T-helper 2 cell treated with Interferon-gamma antibody and Interleukin-4, amounts not matched to agents 5 μg/mL and 100 μg/mL, for 36 hours (primary cell): ENCODE measurements around the gene SEBOX.

Experiments used
- DNase-seq: peaks from one replicate; pipeline ENCODE4 v3.0.0; 2021; ENCODE audit warnings: low spot score
- H3K27ac Mint-ChIP-seq: one replicate; pipeline ENCODE4 v1.8.0; 2021; ENCODE audit warnings: mild to moderate bottlenecking, mixed read lengths
- H3K27me3 Mint-ChIP-seq: one replicate; pipeline ENCODE4 v1.8.0; 2021; ENCODE audit warnings: low read depth, mixed read lengths
- H3K36me3 Mint-ChIP-seq: one replicate; pipeline ENCODE4 v1.8.0; 2021; ENCODE audit warnings: low read depth, mixed read lengths
- H3K4me1 Mint-ChIP-seq: one replicate; pipeline ENCODE4 v1.8.0; 2021; ENCODE audit warnings: low read depth, mixed read lengths
- H3K4me3 Mint-ChIP-seq: one replicate; pipeline ENCODE4 v1.8.0; 2022; ENCODE audit warnings: mild to moderate bottlenecking, moderate library complexity, mixed read lengths
- H3K9me3 Mint-ChIP-seq: one replicate; pipeline ENCODE4 v1.8.0; 2021; ENCODE audit warnings: mixed read lengths

The SEBOX gene

DNA sequence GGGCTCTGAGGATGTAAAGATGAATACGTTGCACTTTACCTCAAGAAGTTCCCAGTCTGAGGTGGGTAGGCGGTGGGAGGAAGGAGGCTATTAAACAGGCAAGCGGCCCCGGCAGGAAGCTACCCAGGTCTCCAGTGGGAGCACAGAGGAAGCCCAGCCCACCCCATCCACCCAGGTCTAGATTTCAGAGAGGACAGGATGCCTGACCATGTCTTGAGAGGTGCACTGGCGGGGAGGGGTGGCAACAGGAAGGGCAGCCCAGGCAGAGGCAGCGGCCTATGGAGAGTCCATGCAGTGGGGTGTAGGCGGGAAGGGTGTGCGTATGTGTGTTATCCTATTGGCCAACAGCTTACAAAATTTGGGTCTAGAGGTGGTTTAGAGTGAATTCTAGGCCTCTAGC is 20.4 kb upstream of the SEBOX start:
- Mint-ChIP-seq H3K4me1 (peaks cover 17% of the 10 kb centered on the region), H3K4me3 (peak overlapping the region; percentile 93), H3K27me3 (peaks cover 2% of the 10 kb centered on the region), H3K36me3 (peaks cover 21% of the 10 kb centered on the region), H3K9me3 (no peaks in the 10 kb centered on the region), H3K27ac (peak overlapping the region; percentile 46)
- DNase-seq: no peak

DNA sequence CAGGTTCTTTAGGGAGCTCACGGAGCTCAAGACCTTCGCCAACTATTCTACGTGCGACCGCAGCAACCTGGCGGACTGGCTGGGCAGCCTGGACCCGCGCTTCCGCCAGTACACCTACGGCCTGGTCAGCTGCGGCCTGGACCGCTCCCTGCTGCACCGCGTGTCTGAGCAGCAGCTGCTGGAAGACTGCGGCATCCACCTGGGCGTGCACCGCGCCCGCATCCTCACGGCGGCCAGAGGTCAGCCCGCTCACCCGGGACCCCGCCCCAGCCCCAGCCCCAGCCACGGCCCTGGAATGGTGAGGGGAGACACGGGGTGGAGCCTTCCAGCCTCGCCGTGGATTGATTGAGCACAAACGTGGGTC is 20.0 kb upstream of the SEBOX start:
- Mint-ChIP-seq H3K36me3 (peaks cover 19% of the 10 kb centered on the region), H3K9me3 (no peaks in the 10 kb centered on the region), H3K27me3 (peaks cover 2% of the 10 kb centered on the region), H3K4me3 (peak overlapping the region; percentile 93), H3K4me1 (peaks cover 20% of the 10 kb centered on the region), H3K27ac (peak overlapping the region; percentile 91)
- no peak for DNase-seq

DNA sequence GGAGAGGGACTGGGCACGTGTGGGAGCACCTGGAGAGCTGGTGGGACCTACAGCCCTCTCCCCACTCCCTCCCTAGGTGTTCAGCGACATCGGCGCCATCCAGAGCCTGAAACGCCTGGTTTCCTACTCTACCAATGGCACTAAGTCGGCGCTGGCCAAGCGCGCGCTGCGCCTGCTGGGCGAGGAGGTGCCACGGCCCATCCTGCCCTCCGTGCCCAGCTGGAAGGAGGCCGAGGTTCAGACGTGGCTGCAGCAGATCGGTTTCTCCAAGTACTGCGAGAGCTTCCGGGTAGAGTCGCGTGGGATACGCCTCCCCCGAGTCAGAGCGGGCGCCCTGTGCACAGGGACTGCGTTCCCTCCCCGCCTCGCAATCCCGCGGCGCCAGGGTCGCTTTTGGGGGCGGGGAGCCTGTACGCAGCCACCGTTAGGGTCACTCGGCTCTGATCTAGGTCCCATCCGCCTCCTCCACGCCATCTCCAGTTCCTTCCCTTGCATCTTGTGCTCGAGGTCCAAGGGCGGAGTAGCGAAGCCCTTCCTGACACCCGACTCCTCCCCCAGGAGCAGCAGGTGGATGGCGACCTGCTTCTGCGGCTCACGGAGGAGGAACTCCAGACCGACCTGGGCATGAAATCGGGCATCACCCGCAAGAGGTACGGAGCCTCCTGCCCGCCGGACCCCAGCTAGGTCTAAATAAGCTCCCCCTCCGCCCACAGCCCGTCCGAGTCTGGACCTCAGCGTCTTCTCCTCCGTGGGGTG is 19.5 kb upstream of the SEBOX start:
- Mint-ChIP-seq H3K36me3 (peaks cover 14% of the 10 kb centered on the region), H3K4me1 (peaks cover 20% of the 10 kb centered on the region), H3K4me3 (peak overlapping the region; percentile 93), H3K27ac (peak overlapping the region; percentile 91), H3K27me3 (peaks cover 2% of the 10 kb centered on the region), H3K9me3 (no peaks in the 10 kb centered on the region)
- DNase-seq: peak; percentile 59

DNA sequence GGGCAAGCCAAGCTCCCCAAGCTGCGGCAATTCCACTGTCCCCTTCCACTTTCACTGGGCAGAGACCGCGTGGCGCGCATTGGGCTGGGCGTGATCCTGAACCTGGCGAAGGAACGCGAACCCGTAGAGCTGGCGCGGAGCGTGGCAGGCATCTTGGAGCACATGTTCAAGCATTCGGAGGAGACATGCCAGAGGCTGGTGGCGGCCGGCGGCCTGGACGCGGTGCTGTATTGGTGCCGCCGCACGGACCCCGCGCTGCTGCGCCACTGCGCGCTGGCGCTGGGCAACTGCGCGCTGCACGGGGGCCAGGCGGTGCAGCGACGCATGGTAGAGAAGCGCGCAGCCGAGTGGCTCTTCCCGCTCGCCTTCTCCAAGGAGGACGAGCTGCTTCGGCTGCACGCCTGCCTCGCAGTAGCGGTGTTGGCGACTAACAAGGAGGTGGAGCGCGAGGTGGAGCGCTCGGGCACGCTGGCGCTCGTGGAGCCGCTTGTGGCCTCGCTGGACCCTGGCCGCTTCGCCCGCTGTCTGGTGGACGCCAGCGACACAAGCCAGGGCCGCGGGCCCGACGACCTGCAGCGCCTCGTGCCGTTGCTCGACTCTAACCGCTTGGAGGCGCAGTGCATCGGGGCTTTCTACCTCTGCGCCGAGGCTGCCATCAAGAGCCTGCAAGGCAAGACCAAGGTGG is 16.3 kb upstream of the SEBOX start:
- Mint-ChIP-seq H3K4me3 (no peak overlapping the region), H3K27ac (no peak overlapping the region), H3K27me3 (peaks cover 2% of the 10 kb centered on the region), H3K36me3 (peaks cover 3% of the 10 kb centered on the region), H3K9me3 (no peaks in the 10 kb centered on the region), H3K4me1 (peaks cover 20% of the 10 kb centered on the region)
- no peak for DNase-seq

DNA sequence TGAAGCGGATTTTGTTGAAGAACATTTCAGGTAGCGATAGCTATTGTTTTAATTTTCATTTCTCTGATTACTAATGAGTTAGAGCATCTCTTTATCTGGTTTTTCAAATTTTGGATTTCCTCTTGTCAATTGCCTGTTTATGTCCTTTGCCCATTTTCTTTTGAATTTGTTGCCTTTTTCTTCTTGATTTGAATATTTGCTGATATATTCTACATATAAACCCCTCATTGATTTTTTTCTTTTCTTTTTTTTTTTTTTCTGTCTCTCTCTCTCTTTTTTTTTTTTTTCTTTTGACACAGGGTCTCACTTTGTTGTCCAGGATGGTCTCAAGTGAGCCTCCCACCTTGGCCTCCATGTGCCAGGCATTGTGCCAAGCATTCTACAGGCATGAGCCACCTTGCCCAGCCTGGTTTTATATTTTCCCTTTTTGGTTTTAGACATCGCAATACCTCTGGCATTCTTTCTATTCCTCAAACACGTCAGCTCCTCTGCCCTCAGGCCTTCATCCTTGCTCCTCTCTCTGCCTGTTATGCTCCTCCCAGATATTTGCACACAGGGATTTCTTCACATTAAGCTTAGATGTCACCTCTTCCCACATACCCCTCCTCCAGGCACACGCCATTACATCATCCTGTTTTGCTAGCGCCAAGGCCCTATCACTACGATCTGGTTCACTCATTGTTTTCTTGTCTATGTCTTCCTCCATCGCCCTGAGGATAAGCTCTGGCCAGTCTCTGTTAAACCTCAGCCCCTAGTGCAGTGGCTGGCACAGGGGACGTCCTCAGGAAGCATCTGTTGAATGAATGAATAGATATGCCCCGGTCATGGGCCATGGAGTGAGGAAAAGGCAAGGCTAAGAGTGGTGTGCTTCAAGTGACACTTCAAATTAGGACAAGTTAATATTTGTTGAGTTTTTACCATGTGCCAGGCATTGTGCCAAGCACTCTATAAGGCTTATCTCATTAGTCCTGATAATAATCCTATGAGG is 15.1 kb upstream of the SEBOX start:
- Mint-ChIP-seq H3K9me3 (no peaks in the 10 kb centered on the region), H3K27me3 (peaks cover 2% of the 10 kb centered on the region), H3K27ac (no peak overlapping the region), H3K4me3 (no peak overlapping the region), H3K36me3 (peaks cover 3% of the 10 kb centered on the region), H3K4me1 (peaks cover 17% of the 10 kb centered on the region)
- no peak for DNase-seq

DNA sequence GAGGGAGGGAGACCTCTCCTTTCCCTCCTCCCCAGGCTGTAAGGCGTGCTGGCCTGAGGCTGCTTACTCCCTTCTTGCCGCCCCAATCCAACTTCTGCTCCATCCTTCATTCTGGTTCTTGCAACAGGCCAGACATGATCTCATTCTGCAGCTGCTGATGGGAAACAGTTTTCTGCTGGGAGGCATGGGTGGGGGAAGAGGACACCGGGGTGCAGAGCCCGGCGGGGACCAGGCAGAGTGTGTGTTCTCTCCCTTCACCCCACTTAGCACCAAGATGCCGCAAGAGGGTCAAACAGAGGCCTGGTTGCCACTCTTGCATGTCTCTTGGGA is 7.9 kb upstream of the SEBOX start:
- no peaks in the 10 kb centered on the region for H3K27me3 Mint-ChIP-seq
- DNase-seq: no peak
- H3K36me3 Mint-ChIP-seq: peaks cover 2% of the 10 kb centered on the region
- peak overlapping the region; percentile 60 for H3K27ac Mint-ChIP-seq
- no peaks in the 10 kb centered on the region for H3K9me3 Mint-ChIP-seq
- peak overlapping the region; percentile 79 for H3K4me3 Mint-ChIP-seq
- H3K4me1 Mint-ChIP-seq: peaks cover 12% of the 10 kb centered on the region

DNA sequence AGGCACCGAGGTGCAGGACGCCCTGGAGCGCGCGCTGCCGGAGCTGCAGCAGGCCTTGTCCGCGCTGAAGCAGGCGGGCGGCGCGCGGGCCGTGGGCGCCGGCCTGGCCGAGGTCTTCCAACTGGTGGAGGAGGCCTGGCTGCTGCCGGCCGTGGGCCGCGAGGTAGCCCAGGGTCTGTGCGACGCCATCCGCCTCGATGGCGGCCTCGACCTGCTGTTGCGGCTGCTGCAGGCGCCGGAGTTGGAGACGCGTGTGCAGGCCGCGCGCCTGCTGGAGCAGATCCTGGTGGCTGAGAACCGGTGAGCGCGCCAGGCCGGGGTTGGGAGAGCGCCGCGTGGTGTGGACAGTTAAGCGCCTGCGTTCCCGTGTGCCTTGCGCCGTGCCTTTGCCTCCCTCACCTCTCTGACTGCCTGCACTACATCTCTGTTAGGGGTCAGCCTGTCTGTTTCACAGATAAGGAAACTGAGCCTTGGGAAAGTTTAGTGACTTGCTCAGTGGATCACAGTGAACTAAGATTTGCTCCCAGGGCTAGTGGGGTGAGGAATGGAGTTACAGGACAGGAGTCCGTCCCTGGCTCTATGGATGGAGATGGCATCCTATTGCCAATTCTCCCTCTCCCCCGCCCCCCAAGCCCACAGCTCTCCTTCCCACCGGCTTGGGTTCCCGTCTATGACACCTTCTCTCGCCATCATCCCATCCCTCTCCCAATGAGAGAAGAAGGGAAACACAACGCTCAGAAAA is 7.4 kb upstream of the SEBOX start:
- Mint-ChIP-seq H3K36me3 (peaks cover 2% of the 10 kb centered on the region), H3K27me3 (no peaks in the 10 kb centered on the region), H3K9me3 (no peaks in the 10 kb centered on the region), H3K27ac (peak overlapping the region; percentile 60), H3K4me1 (peaks cover 12% of the 10 kb centered on the region), H3K4me3 (peak overlapping the region; percentile 79)
- DNase-seq: no peak

DNA sequence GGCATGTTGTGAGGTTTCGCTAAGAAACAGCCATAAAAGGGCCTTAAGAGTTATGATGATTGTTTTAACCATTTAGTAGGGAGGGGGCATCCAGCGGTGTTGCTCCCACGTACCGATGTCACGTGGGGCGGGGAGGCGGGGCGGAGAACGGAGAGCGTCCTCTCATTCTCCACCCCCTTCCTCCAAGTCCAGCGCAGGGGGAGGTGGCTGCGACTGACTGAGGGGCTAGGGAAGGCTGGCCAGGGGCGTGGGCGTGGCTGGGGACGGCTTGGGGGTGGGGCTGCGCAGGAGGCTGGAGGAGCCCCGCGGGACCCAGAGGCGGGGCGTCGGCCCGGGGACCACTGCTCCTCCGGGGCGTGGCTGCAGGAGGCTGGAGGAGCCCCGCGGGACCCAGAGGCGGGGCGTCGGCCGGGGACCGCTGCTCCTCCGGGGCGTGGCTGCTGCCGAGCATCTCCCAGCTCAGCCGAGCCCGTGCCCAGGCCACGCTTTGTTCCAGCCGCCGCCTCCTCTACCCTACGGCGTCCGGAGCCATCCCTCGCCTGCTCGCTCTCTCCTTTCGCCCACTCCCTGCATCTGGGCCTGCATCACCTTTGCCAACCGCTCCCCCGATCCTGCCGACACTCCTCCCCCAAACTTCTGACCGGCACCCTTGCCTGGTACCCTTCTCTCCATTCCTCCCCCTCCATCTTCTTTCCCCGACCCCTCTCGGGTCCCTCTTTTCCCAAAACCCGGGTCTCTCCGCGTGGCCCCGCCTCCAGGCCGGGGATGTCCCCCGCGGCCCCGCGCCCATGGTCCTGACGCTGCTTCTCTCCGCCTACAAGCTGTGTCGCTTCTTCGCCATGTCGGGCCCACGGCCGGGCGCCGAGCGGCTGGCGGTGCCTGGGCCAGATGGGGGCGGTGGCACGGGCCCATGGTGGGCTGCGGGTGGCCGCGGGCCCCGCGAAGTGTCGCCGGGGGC is 6.5 kb upstream of the SEBOX start, which contains the start of gene SARM1:
SARM1 (plus strand) TSS at position 450 of the 958 bp plus-strand sequence; CDS start at position 789, 339 bp downstream.
- H3K9me3 Mint-ChIP-seq: no peaks in the 10 kb centered on the region

DNA sequence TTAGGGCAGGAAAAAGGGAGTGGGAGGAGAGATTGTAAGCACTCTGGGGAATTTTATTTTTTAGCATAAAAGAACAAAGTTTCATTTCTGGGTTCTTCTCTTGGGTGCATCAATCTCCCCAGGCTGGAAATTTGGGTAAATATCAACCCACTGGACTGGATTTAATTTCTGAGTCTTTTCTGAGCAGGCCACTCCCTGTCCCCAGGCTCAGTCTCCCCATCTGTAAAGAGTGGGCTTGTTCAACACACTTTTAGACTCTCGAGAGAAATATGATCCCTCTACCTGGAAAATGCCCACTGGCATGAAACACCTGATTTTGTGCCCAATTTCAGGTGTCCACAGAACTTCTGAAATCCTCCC is 5.7 kb upstream of the SEBOX start:
- Mint-ChIP-seq H3K4me1 (peaks cover 12% of the 10 kb centered on the region), H3K36me3 (peaks cover 2% of the 10 kb centered on the region), H3K27me3 (no peaks in the 10 kb centered on the region), H3K4me3 (peak overlapping the region; percentile 93), H3K9me3 (no peaks in the 10 kb centered on the region), H3K27ac (no peak overlapping the region)
- no peak for DNase-seq

More for the DNA sequence above, 6.5 kb upstream of the SEBOX start, which contains the start of gene SARM1:
- Mint-ChIP-seq H3K27ac (peak within 1 kb of the TSS; percentile 93), H3K4me3 (peak within 1 kb of the TSS; percentile 93), H3K36me3 (peaks cover 2% of the 10 kb centered on the region), H3K27me3 (no peaks in the 10 kb centered on the region), H3K4me1 (peaks cover 12% of the 10 kb centered on the region)
- peak; percentile 91 for DNase-seq

DNA sequence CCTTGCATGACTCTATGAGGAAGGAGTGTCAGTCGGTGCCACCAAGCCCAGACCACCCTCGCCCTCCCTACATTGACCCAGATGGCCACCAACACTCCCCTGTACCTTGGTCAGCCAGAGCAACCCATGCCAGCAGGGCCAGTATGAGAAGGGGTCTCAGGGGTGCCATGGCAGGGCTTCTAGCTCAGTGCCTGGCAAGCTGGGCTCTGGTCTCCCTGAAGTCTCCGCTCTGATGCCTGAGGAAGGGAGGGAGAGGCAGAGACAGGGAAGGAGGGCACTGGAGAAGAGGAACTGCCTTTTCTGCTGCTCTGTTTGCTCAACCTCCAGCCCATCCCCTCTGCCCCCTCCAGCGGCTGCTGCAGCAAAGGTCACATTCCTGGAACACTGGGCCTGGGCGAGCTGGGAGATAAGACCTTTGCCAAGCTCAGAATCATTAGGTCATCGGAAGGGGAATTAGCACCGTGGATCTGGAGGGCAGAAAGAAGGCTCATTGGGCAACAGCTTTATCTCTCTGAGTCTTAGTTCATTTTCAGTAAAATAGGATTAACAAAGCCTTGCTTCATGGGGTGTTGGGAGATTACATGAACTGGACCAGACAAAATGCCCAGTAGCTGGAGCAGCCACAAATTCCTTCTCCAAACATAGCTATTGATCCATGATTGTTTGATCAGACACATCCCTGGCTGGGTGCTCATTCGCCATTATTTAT is 5.2 kb upstream of the SEBOX start, which contains the start of gene VTN:
VTN (minus strand) TSS at position 273 of the 709 bp plus-strand sequence; CDS start at position 169, 104 bp downstream.
- Mint-ChIP-seq H3K9me3 (no peaks in the 10 kb centered on the region), H3K27ac (peak within 1 kb of the TSS; percentile 93), H3K4me3 (peak within 1 kb of the TSS; percentile 93), H3K36me3 (peaks cover 2% of the 10 kb centered on the region), H3K4me1 (peaks cover 12% of the 10 kb centered on the region), H3K27me3 (no peaks in the 10 kb centered on the region)
- DNase-seq: no peak

DNA sequence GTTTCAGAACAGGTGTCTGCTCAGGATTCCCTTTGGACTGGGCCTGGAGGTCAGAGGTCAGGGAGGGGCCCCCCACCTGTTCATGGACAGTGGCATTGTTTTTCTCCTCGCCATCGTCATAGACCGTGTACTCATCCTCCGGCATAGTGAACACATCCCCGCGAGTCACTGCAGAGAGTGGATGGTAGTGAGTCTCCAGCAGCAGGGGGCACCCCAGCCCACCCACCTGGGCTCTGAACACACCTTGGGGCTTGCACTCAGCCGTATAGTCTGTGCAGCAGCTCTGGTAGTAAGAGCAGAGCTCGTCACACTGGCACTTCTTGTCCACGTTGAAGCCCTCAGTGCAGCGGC is 4.7 kb upstream of the SEBOX start:
- Mint-ChIP-seq H3K27ac (no peak overlapping the region), H3K36me3 (no peaks in the 10 kb centered on the region), H3K9me3 (no peaks in the 10 kb centered on the region), H3K4me3 (no peak overlapping the region), H3K4me1 (peaks cover 12% of the 10 kb centered on the region), H3K27me3 (no peaks in the 10 kb centered on the region)
- DNase-seq: no peak
